Skeletal muscle cell (primary cell): ENCODE data around the gene TEDDM1.
"Not testable (repeated sequence)": the region's sequence is repeated elsewhere in the genome, so short reads cannot be mapped to it uniquely, and the experiment has no call there.

Source experiments
- DNase-seq: peaks from one replicate; pipeline ENCODE4 v3.0.0-alpha.2; 2010; ENCODE audit warnings: low read depth
- H3K4me3 ChIP-seq: 2 replicates; pipeline ENCODE4 v1.5.1; 2011; ENCODE audit warnings: low read depth, mild to moderate bottlenecking, control low read depth, low read length, moderate library complexity

The TEDDM1 gene

GRCh38 chr1:182400567-182400966 is at the start of gene TEDDM1:
Gene TEDDM1, minus strand, starts transcription at chr1:182400667. Its CDS starts 182 bp downstream, at chr1:182400485.
- DNase-seq = no peak

GRCh38 chr1:182450087-182450486 is 49.6 kb upstream of the TEDDM1 start, which contains the start of gene RGSL1:
Gene RGSL1, plus strand, starts transcription at chr1:182450146. Its CDS starts 20 bp downstream, at chr1:182450166.
- H3K4me3 ChIP-seq = no peak within 1 kb of the TSS
- DNase-seq = no peak

More at GRCh38 chr1:182400567-182400966, at the start of gene TEDDM1:
- no peak within 1 kb of the TSS for H3K4me3 ChIP-seq

GRCh38 chr1:182447660-182448059 is 47.2 kb upstream of the TEDDM1 start:
- DNase-seq = no peak
- H3K4me3 ChIP-seq = no peak overlapping the region

GRCh38 chr1:182447124-182447523 is 46.7 kb upstream of the TEDDM1 start:
- DNase-seq, H3K4me3 ChIP-seq: not testable (repeated sequence)

GRCh38 chr1:182446033-182446669 is 45.7 kb upstream of the TEDDM1 start:
- DNase-seq = peak; percentile 9
- no peak overlapping the region for H3K4me3 ChIP-seq

- no peak for DNase-seq
- no peak overlapping the region for H3K4me3 ChIP-seq
Observed at GRCh38 chr1:182444497-182444896, 44.0 kb upstream of the TEDDM1 start.

GRCh38 chr1:182442333-182442732 is 41.9 kb upstream of the TEDDM1 start:
- DNase-seq = no peak
- no peak overlapping the region for H3K4me3 ChIP-seq

- no peak overlapping the region for H3K4me3 ChIP-seq
- DNase-seq = no peak
Observed at GRCh38 chr1:182441719-182442118, 41.3 kb upstream of the TEDDM1 start.

- no peak overlapping the region for H3K4me3 ChIP-seq
- DNase-seq = no peak
Observed at GRCh38 chr1:182438326-182438725, 37.9 kb upstream of the TEDDM1 start.

GRCh38 chr1:182433580-182433979 is 33.1 kb upstream of the TEDDM1 start:
- no peak overlapping the region for H3K4me3 ChIP-seq
- no peak for DNase-seq

- H3K4me3 ChIP-seq = no peak overlapping the region
- DNase-seq = no peak
Observed at GRCh38 chr1:182431278-182431677, 30.8 kb upstream of the TEDDM1 start.

- DNase-seq = no peak
- no peak overlapping the region for H3K4me3 ChIP-seq
Observed at GRCh38 chr1:182430263-182431068, 30.0 kb upstream of the TEDDM1 start.

GRCh38 chr1:182428043-182428442 is 27.6 kb upstream of the TEDDM1 start:
- no peak for DNase-seq

GRCh38 chr1:182426442-182427430 is 26.3 kb upstream of the TEDDM1 start:
- no peak overlapping the region for H3K4me3 ChIP-seq
- no peak for DNase-seq

More at GRCh38 chr1:182428043-182428442, 27.6 kb upstream of the TEDDM1 start:
- H3K4me3 ChIP-seq = no peak overlapping the region

- H3K4me3 ChIP-seq = no peak overlapping the region
- no peak for DNase-seq
Observed at GRCh38 chr1:182415789-182416188, 15.3 kb upstream of the TEDDM1 start.

- H3K4me3 ChIP-seq = no peak overlapping the region
- no peak for DNase-seq
Observed at GRCh38 chr1:182413969-182414368, 13.5 kb upstream of the TEDDM1 start.

- H3K4me3 ChIP-seq = no peak overlapping the region
- no peak for DNase-seq
Observed at GRCh38 chr1:182413486-182413885, 13.0 kb upstream of the TEDDM1 start.

GRCh38 chr1:182410620-182411273 is 10.3 kb upstream of the TEDDM1 start:
- no peak for DNase-seq
- H3K4me3 ChIP-seq = no peak overlapping the region

- DNase-seq = no peak
- H3K4me3 ChIP-seq = no peak overlapping the region
Observed at GRCh38 chr1:182410138-182410537, 9.7 kb upstream of the TEDDM1 start.
